H1 (cell line): Measurements from ENCODE around the gene ORAI3. TPM values are rescaled to one million over a fixed set of nuclear protein-coding genes. Genes with fewer than 3 reads are reported as not detected.

ENCODE experiments used
- CBX5 ChIP-seq: fragments of 300-800, 300-1000 bp; sonication (generic); IDR thresholded peaks from 2 replicates; pipeline ENCODE4 v1.7.1; 2016; ENCODE audit warnings: antibody characterized with exemption, low read length, low read depth
- CREB1 ChIP-seq: IDR thresholded peaks from 2 replicates; pipeline ENCODE4 v1.6.1; 2012; ENCODE audit warnings: inconsistent platforms
- FOSL1 ChIP-seq: IDR thresholded peaks from 2 replicates; pipeline ENCODE4 v1.6.1; 2011; ENCODE audit warnings: mild to moderate bottlenecking, low read depth, low read length, moderate library complexity; ENCODE audit not compliant: insufficient read depth
- GTF2F1 ChIP-seq: IDR thresholded peaks from 2 replicates; pipeline ENCODE4 v1.6.1; 2012; ENCODE audit warnings: low read depth, low read length, improper control_type of control experiment, borderline replicate concordance
- JUN ChIP-seq: IDR thresholded peaks from 2 replicates; pipeline ENCODE4 v1.6.1; 2011; ENCODE audit warnings: low read depth, mild to moderate bottlenecking, improper control_type of control experiment, low read length
- KDM4A ChIP-seq: IDR thresholded peaks from one replicate; pipeline ENCODE4 v1.7.1; 2012; ENCODE audit warnings: low read depth, mild to moderate bottlenecking, moderate library complexity, low read length, inconsistent platforms; ENCODE audit not compliant: severe bottlenecking
- SP2 ChIP-seq: IDR thresholded peaks from 2 replicates; pipeline ENCODE4 v1.6.1; 2012; ENCODE audit warnings: mild to moderate bottlenecking, low read length, inconsistent platforms
- TEAD4 ChIP-seq: IDR thresholded peaks from 2 replicates; pipeline ENCODE4 v1.6.1; 2012; ENCODE audit warnings: low read depth, low read length, inconsistent platforms, mixed read lengths
- ZNF274 ChIP-seq: IDR thresholded peaks from 2 replicates; pipeline ENCODE4 v1.7.0; 2012; ENCODE audit warnings: low read length, borderline replicate concordance; ENCODE audit errors: extremely low read depth
- polyA plus RNA-seq, 7 experiments: library from polyadenylated mRNA; depleted of rRNA in 3 of 7; stranded (reverse) in 5 of 7; unstranded in 2 of 7; fragments of >200 nt in 5 of 7; fragments of 200-250 nt in 2 of 7; gene quantifications; 1 replicate in 5 of 7; 2 replicates in 1 of 7; 4 replicates in 1 of 7; pipeline versions ENCODE4 v1.2.1 to v1.2.3, GENCODE V29; 2011 to 2013; ENCODE audit warnings: missing spikeins in 2 of 7, mixed read lengths in 2 of 7
- total RNA-seq: library from RNA; stranded (reverse); fragmentation: NEBNext Ultra II Directional; extraction: Animal tissue kit (Norgen Biotek cat#: 25700); gene quantifications from 2 replicates; pipeline ENCODE4 v1.2.1, GENCODE V29; 2021
- TF ChIP-seq, protein P1 (sequence below): fragments of 300-600 bp; sonication (generic); IDR thresholded peaks from 2 replicates; pipeline ENCODE4 v1.7.1; 2012; ENCODE audit warnings: low read length, moderate library complexity, mild to moderate bottlenecking, inconsistent platforms; ENCODE audit not compliant: insufficient replicate concordance

ORAI3 gene
- total and polyA plus RNA-seq, 2 of the 8 experiments (the other 6 are each of a cell fraction or from before 2014, with no cell fraction given), result 8.7 to 24.5 TPM

DNA sequence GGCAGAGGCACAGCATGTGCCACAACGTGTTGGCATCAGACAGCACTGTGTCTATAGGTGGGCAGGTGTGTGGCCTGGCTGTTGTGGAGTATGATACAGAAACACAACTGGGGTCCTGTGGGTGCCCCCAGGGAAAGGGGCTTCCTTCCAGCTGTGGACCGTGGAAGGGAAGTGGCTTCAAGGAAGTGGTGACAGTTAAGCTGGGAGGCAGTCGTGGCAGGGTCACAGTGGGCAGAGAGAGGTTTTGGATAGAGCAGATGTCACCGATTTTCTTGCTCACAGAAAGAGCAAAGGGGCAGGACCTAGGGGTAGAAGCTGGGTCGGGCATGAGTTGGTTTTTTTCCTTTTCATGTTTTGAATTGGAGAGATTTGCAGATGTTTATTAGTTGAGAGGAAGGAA is 11.2 kb upstream of the ORAI3 start (continued):
- TF ChIP-seq, protein P1, sequence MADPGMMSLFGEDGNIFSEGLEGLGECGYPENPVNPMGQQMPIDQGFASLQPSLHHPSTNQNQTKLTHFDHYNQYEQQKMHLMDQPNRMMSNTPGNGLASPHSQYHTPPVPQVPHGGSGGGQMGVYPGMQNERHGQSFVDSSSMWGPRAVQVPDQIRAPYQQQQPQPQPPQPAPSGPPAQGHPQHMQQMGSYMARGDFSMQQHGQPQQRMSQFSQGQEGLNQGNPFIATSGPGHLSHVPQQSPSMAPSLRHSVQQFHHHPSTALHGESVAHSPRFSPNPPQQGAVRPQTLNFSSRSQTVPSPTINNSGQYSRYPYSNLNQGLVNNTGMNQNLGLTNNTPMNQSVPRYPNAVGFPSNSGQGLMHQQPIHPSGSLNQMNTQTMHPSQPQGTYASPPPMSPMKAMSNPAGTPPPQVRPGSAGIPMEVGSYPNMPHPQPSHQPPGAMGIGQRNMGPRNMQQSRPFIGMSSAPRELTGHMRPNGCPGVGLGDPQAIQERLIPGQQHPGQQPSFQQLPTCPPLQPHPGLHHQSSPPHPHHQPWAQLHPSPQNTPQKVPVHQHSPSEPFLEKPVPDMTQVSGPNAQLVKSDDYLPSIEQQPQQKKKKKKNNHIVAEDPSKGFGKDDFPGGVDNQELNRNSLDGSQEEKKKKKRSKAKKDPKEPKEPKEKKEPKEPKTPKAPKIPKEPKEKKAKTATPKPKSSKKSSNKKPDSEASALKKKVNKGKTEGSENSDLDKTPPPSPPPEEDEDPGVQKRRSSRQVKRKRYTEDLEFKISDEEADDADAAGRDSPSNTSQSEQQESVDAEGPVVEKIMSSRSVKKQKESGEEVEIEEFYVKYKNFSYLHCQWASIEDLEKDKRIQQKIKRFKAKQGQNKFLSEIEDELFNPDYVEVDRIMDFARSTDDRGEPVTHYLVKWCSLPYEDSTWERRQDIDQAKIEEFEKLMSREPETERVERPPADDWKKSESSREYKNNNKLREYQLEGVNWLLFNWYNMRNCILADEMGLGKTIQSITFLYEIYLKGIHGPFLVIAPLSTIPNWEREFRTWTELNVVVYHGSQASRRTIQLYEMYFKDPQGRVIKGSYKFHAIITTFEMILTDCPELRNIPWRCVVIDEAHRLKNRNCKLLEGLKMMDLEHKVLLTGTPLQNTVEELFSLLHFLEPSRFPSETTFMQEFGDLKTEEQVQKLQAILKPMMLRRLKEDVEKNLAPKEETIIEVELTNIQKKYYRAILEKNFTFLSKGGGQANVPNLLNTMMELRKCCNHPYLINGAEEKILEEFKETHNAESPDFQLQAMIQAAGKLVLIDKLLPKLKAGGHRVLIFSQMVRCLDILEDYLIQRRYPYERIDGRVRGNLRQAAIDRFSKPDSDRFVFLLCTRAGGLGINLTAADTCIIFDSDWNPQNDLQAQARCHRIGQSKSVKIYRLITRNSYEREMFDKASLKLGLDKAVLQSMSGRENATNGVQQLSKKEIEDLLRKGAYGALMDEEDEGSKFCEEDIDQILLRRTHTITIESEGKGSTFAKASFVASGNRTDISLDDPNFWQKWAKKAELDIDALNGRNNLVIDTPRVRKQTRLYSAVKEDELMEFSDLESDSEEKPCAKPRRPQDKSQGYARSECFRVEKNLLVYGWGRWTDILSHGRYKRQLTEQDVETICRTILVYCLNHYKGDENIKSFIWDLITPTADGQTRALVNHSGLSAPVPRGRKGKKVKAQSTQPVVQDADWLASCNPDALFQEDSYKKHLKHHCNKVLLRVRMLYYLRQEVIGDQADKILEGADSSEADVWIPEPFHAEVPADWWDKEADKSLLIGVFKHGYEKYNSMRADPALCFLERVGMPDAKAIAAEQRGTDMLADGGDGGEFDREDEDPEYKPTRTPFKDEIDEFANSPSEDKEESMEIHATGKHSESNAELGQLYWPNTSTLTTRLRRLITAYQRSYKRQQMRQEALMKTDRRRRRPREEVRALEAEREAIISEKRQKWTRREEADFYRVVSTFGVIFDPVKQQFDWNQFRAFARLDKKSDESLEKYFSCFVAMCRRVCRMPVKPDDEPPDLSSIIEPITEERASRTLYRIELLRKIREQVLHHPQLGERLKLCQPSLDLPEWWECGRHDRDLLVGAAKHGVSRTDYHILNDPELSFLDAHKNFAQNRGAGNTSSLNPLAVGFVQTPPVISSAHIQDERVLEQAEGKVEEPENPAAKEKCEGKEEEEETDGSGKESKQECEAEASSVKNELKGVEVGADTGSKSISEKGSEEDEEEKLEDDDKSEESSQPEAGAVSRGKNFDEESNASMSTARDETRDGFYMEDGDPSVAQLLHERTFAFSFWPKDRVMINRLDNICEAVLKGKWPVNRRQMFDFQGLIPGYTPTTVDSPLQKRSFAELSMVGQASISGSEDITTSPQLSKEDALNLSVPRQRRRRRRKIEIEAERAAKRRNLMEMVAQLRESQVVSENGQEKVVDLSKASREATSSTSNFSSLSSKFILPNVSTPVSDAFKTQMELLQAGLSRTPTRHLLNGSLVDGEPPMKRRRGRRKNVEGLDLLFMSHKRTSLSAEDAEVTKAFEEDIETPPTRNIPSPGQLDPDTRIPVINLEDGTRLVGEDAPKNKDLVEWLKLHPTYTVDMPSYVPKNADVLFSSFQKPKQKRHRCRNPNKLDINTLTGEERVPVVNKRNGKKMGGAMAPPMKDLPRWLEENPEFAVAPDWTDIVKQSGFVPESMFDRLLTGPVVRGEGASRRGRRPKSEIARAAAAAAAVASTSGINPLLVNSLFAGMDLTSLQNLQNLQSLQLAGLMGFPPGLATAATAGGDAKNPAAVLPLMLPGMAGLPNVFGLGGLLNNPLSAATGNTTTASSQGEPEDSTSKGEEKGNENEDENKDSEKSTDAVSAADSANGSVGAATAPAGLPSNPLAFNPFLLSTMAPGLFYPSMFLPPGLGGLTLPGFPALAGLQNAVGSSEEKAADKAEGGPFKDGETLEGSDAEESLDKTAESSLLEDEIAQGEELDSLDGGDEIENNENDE, result no peak
- TF ChIP-seq GTF2F1, result no peak
- TF ChIP-seq FOSL1, result no peak
- TF ChIP-seq TEAD4, result no peak
- TF ChIP-seq CBX5, result no peak
- no peak for TF ChIP-seq KDM4A
- no peak for TF ChIP-seq SP2
- TF ChIP-seq JUN, result no peak
- no peak for TF ChIP-seq ZNF274
- TF ChIP-seq CREB1, result no peak
